Esophagus mucosa (tissue), 1 donor: ENCODE measurements around the gene GXYLT1. TPM values are rescaled to one million over a fixed set of nuclear protein-coding genes. Genes with fewer than 3 reads are reported as not detected.
A peak's percentile ranks its signal among the peaks of the same experiment; 100 is the strongest.
"Not testable (repeated sequence)": the region's sequence is repeated elsewhere in the genome, so short reads cannot be mapped to it uniquely, and the experiment has no call there.

Experiments
- ATAC-seq: fragments of 200-7000 bp; cut with Tn5 transposase; one replicate; pipeline ENCODE4 v1.9.1; 2020
- total RNA-seq: library from RNA; stranded (reverse); gene quantifications from one replicate; pipeline ENCODE4 v1.2.4, GENCODE V29; 2023
- donor health status: DM: yes; HTN: yes; CAD: no.

GXYLT1 gene
- total RNA-seq, 1 donor from 2014 or later, result 3.7 TPM

DNA sequence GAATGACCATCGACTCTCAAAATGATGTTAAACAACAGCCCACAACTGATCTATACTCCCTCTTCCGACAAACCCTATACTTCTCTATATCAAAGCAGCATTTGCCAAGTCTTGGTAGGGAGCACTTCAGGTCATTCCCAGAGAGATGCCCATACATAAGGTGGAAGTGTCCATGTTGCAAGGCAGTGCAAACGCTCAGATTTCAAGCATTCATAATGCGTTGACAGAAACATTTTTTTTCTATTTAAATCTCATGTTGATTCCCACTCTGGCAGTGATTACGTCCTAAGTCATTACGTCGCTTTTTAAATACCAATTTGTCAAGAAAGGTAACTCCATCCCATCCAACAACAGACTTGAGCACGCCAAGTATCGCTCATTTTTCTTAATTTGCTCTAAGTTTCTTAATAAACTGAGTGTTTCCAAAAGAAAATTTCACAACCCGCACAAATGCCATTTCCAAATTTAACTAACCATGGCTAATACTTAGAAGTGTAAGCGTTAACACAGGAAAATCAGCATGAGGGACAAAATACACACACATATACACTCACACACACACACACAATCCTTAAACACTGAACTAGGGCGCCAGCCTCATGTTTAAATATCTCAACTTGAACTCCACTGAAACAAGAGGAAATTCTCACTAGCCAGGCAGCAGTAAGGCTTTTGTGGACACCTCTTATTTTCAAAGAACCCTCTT, 1.1 kb downstream of the GXYLT1 start:
- no peak for ATAC-seq

- no peak for ATAC-seq
Observed at GRCh38 chr12:42141981-42142606, 2.6 kb downstream of the GXYLT1 start.

GRCh38 chr12:42140901-42141300, 3.8 kb downstream of the GXYLT1 start:
- no peak for ATAC-seq

DNA sequence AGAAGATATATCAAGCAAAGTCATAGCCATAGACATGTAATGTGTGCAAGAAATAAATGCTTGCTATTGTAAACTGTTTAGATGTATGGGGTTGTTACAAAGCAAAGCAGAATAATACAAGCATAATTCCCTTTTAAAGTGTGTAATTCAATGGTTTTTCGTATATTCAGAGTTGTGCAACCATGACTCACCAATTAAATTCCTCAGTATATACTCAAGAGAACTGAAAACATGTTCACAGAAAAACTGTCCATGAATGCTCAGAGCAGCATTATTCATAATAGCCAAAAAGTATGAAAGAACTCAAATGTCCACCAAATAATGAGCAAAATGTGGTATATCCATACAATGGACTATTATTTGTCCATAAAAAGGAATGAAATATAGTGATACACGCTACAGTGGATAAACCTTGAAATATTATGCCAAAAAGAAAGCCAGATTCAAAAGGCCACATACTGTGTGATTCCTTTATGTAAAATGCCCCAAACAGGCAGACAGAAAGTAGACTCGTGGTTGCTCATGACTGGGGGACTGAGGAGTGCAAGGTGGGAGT, 9.3 kb downstream of the GXYLT1 start:
- ATAC-seq, result peak; percentile 64

GRCh38 chr12:42130672-42131402, 13.8 kb downstream of the GXYLT1 start:
- ATAC-seq, result peak; percentile 56

- peak; percentile 73 for ATAC-seq
Observed at GRCh38 chr12:42129595-42130204, 15.0 kb downstream of the GXYLT1 start.

- ATAC-seq, result no peak
Observed at GRCh38 chr12:42128888-42129287, 15.8 kb downstream of the GXYLT1 start.

DNA sequence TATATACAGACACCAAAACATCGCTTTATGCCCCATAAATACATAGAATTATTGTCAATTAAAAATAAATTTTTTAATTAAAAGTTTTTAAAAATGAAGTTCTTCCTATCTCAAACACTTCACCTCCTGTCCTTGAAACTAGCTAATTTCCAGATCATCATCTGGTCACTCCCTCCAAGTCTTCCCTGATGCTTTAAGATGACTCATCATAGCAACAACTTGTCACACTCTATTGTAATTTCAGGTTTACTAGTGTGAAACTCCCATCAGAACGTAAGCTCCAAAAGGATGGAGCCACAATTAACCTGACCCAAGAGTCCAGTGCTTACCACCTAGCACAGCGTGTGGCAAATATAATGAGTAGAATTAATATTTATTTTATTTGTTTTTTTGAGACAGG, 16.3 kb downstream of the GXYLT1 start:
- ATAC-seq, result peak; percentile 30

DNA sequence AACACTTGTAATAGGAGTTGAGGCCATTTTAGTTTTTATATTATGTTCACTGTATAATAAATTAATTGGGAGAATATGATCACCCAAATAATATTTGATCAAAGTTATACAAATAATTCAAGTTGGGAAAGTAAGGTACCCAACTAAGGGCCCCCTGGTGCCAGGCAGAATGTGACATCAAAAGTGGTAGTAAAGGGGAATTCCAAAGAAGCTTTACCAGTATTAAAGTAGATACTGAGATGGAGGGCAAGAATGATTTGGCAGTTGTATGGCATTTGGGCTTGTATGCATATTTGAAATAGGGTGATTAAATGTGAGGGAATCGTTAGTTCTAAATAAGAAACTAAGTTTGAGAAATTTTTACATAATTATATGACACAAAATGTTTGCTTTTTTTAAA, 17.7 kb downstream of the GXYLT1 start:
- no peak for ATAC-seq

DNA sequence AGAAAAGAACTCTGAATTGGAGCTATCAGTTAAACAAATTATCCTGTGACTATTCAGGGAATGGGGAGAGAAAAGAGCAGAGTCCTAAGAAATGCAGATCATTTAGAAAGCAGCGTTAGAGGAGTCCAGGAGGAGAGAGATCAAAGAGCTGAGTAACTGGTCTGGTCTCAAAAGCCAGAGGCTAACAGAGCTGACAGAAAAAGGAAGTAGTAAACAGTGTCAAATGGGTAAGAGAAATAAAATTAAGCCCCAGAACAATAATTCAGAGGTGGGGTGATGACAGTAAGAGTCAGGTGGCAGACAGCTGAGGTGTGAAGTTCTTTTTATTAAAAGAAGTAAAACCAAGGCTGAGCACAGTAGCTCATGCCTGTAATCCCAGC, 19.3 kb downstream of the GXYLT1 start:
- ATAC-seq, result peak; percentile 45

DNA sequence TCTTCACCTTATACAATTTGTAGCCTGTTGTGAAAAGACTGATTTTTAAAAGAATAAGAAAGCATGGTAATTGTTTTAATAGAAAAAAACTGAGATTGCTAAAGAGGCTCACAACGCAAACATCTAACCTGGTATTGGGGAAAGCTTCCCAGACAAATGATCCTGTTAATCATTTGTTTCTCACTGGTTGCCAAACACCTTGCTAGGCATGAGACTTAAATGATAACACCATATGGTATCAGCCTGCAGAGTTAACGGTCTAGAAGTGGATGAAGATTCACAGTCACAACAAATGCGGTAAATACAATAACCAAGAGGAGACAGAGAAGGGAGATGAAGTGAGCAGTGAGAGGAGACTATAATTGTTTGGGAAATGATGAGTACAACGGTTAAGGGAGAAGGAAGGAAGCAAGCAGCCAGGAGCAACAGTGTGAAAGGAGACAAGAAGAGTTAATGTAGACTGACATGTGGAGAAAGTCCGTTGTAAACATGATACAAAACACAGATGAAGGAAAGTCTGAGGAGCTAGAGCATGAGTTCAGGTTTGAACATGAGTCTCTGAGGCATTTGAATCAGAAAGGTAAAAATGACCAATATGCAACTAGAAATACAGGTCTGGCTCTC, 19.8 kb downstream of the GXYLT1 start:
- ATAC-seq, result no peak

DNA sequence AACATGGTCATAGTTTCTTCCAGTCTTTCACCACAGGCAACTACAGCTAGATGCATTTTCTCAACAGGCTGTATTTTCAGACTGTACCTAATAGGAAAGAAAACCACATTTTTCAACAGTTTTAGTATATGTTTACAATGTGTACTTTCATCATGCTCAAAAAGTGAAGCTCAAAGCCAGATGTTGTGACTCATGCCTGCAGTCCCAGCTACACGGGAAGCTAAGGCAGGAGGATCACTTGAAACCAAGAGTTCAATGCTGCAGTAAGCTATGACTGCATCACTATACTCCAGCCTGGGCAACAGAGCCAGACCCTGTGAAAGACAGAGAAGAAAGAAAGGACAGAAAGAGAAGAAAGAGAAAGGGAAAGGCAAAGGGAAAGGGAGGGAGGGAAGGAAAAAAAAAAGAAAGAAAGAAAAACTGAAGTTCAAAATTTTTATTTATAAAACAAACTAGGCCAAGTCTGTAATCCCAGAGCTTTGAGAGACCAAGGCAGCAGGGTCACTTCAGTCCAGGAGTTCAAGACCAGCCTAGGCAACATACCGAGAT, 25.5 kb downstream of the GXYLT1 start:
- no peak for ATAC-seq

GRCh38 chr12:42118136-42118879, 26.4 kb downstream of the GXYLT1 start:
- no peak for ATAC-seq

DNA sequence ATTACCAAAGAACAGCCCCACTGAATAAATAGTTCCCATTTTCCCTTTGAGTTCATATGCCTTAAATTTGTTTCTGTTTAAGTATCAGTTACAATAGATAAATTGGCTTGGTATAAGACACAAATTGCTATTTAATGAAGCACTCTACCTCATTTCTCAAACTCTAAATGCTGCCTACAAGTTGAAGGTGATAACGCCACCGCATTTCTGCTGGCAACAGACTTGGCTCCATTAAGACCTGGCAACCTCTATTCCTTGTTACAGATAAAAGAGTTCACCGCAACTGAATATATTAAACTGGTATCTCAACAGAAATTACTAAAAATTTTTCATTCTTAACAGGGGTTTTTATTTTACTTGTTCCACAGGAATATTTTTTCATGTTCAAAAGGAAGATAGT, 35.6 kb downstream of the GXYLT1 start:
- ATAC-seq, result no peak

DNA sequence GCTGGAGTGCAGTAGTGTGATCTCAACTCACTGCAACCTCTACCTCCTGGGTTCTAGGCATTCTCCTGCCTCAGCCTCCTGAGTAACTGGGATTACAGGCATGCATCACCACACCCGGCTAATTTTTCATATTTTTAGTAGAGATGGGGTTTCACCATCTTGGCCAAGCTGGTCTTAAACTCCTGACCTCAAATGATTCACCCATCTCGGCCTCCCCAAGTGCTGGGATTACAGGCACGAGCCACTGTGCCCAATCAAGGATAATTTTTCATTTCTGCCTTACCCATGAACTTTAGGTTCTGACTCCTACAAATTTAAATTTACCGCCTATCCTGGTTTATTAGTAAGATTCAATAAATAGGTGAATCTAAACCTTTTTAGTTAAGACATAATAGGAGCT, 37.9 kb downstream of the GXYLT1 start:
- not testable (repeated sequence) for ATAC-seq

GRCh38 chr12:42104784-42105183, 39.9 kb downstream of the GXYLT1 start:
- ATAC-seq, result no peak

DNA sequence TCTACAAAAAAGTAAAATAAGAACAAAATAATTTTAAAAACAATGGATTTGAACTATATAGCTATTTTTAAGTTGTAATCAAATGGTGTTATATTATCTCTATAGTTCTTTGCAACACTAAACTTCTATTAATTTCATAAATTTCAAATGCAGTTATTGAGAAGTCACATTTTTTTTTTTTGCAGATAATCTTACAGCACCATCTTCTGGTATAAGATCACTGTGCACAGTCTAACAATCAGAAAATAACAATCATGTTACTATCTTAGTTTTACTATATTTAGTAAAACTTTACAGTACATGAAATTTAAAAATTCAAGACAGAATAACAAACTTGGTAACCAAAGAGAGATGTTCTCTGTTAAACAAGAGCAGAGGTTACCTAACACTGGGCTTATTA, 40.6 kb downstream of the GXYLT1 start:
- no peak for ATAC-seq

- ATAC-seq, result no peak
Observed at GRCh38 chr12:42103155-42103554, 41.5 kb downstream of the GXYLT1 start.

- no peak for ATAC-seq
Observed at GRCh38 chr12:42102720-42103119, 42.0 kb downstream of the GXYLT1 start.

DNA sequence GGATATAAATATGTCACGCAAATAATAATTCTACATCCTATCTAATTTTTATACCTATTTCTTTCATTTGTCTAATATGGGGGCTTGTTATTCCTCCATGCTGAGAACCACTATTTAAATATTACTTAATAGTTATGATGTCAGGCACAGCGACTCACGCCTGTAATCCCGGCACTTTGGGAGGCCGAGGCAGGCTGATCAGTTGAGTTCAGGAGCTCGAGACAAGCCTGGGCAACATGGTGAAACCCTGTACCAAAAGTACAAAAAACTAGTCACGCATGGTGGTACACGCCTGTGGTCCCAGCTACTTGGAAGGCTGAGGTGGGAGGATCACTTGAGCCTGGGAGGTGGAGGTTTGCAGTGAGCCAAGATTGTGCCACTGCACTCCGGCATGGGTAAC, 45.2 kb downstream of the GXYLT1 start:
- ATAC-seq, result no peak

DNA sequence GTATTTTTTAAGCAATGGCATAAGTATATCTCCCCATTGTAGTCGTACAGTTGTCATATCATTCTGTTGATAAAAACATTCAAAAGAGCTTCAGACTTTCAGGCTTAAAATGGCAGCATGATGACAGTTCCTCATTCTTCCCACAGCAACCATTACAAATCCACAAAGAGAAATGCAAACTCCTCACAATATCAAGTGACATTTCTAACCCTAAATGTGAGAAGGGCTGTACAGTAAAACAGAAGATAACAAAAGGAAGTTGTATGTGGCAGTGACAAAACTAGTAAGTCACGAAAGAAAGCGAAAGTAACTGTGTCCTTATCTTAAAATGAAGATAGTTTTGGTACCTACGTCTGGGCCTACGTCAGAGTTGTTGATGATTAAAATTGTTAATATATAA, 46.7 kb downstream of the GXYLT1 start:
- no peak for ATAC-seq

DNA sequence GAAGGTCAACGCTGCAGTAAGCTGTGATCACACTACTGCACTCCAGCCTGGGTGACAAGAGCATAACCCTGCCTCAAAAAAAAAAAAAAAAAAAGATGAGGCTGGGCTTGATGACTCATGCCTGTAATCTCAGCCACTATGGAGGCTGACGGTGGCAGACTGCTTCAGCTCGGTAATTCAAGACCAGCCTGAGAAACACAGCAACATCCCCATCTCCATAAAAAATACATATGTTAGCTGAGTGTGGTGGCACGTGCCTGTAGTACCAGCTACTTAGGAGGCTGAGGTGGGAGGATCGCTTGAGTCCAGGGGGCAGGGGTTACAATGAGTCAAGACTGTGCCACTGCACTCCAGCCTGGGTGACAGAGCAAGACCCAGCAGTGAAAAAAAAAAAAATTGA, 50.4 kb downstream of the GXYLT1 start:
- ATAC-seq, result peak; percentile 49
